Endodermal cell (in vitro differentiated cells): Measurements from ENCODE around the gene INPP4B. TPM values are rescaled to one million over a fixed set of nuclear protein-coding genes. Genes with fewer than 3 reads are reported as not detected.

Experiments used
- DNase-seq: peaks from one replicate; pipeline ENCODE4 v3.0.0-alpha.2; 2017
- H3K27ac ChIP-seq: 2 replicates; pipeline ENCODE4 v1.5.1; 2013; ENCODE audit warnings: mild to moderate bottlenecking, low read depth, low read length, moderate library complexity
- H3K27me3 ChIP-seq: 2 replicates; pipeline ENCODE4 v1.6.1; 2013; ENCODE audit warnings: mild to moderate bottlenecking, low read length, moderate library complexity; ENCODE audit not compliant: insufficient read depth, control insufficient read depth, poor library complexity, severe bottlenecking
- H3K36me3 ChIP-seq: 2 replicates; pipeline ENCODE4 v1.7.0; 2013; ENCODE audit warnings: mild to moderate bottlenecking, low read length, moderate library complexity; ENCODE audit not compliant: control insufficient read depth, insufficient read depth
- H3K4me1 ChIP-seq: one replicate; pipeline ENCODE4 v1.7.0; 2013; ENCODE audit warnings: low read length; ENCODE audit not compliant: control insufficient read depth, insufficient read depth
- H3K4me3 ChIP-seq: 2 replicates; pipeline ENCODE4 v1.5.1; 2013; ENCODE audit warnings: mild to moderate bottlenecking, low read length, moderate library complexity
- H3K9ac ChIP-seq: 2 replicates; pipeline ENCODE4 v1.6.1; 2013; ENCODE audit warnings: mild to moderate bottlenecking, low read length, moderate library complexity; ENCODE audit not compliant: poor library complexity, severe bottlenecking; ENCODE audit errors: extremely low read depth
- H3K9me3 ChIP-seq: 2 replicates; pipeline ENCODE4 v1.6.1; 2013; ENCODE audit warnings: mild to moderate bottlenecking, low read length, moderate library complexity; ENCODE audit not compliant: control insufficient read depth
- H3K27ac Mint-ChIP-seq: 2 replicates; pipeline ENCODE4 v1.8.0; 2020; ENCODE audit warnings: mixed read lengths
- H3K27me3 Mint-ChIP-seq: 2 replicates; pipeline ENCODE4 v1.8.0; 2021; ENCODE audit warnings: mild to moderate bottlenecking, mixed read lengths; ENCODE audit not compliant: insufficient read depth
- H3K36me3 Mint-ChIP-seq: 2 replicates; pipeline ENCODE4 v1.8.0; 2020; ENCODE audit warnings: low read depth, mixed read lengths
- H3K4me1 Mint-ChIP-seq: 2 replicates; pipeline ENCODE4 v1.8.0; 2020; ENCODE audit warnings: mixed read lengths
- H3K4me3 Mint-ChIP-seq: 2 replicates; pipeline ENCODE4 v1.8.0; 2020; ENCODE audit warnings: mild to moderate bottlenecking, moderate library complexity, mixed read lengths
- H3K9me3 Mint-ChIP-seq: 2 replicates; pipeline ENCODE4 v1.8.0; 2020; ENCODE audit warnings: mild to moderate bottlenecking, mixed read lengths
- CTCF ChIP-seq: fragments of 200-600 bp; sonication (generic); conservative IDR thresholded peaks from 2 replicates; pipeline ENCODE4 v1.5.0; 2021; ENCODE audit warnings: antibody characterized with exemption, mild to moderate bottlenecking
- WGBS, 2 experiments: methylation state at CpG; one replicate each; pipeline versions ENCODE4 v1.1.5 to v1.1.7; 2013; ENCODE audit warnings: missing lambda C conversion rate in 2 of 2, mixed read lengths in 1 of 2; ENCODE audit not compliant: insufficient coverage in 1 of 2, insufficient read length in 1 of 2; 5-methylcytosine and 5-hydroxymethylcytosine counted together
- total RNA-seq, 2 donors: library from RNA; stranded (reverse); fragmentation: NEBNext Ultra II Directional in 1 of 2; extraction: Animal tissue kit (Norgen Biotek cat#: 25700) in 1 of 2; gene quantifications; 2 replicates in 1 of 2; 3 replicates in 1 of 2; pipeline ENCODE4 v1.2.1, GENCODE V29; 2021

The INPP4B gene
- total RNA-seq, 2 donors from 2014 or later = 0.64 to 0.66 TPM

DNA sequence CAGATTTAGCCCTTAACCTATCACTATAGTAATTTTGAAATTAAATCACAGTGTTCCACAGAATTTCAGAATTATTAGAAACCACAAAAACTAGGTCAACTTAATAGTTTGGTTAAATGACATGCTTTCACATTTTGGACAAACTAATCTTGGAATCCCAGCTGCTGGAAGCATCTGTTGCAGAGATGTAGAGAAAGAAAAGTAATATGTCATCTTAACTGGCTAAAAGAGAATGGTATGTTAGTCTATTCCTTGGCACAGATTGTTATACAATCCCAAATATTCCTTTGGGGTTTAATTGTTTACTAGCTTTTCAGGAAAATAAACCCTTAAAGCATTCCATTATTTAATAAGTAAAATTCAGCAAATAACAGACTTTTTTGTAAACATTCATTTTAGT is 689.8 kb downstream of the INPP4B start:
- no peak for TF ChIP-seq CTCF
- DNase-seq = no peak
- H3K9me3 ChIP-seq = no peaks in the 10 kb centered on the region
- peaks cover 2% of the 10 kb centered on the region for H3K4me1 Mint-ChIP-seq
- H3K36me3 Mint-ChIP-seq = no peaks in the 10 kb centered on the region
- H3K9me3 Mint-ChIP-seq = no peaks in the 10 kb centered on the region
- H3K36me3 ChIP-seq = no peaks in the 10 kb centered on the region
- no peaks in the 10 kb centered on the region for H3K27me3 Mint-ChIP-seq
- no peak overlapping the region for H3K27ac ChIP-seq
- H3K4me3 ChIP-seq = no peak overlapping the region
- no peaks in the 10 kb centered on the region for H3K27me3 ChIP-seq
- H3K4me1 ChIP-seq = peaks cover 4% of the 10 kb centered on the region
- no peak overlapping the region for H3K4me3 Mint-ChIP-seq
- H3K27ac Mint-ChIP-seq = no peak overlapping the region
- no peak overlapping the region for H3K9ac ChIP-seq

DNA sequence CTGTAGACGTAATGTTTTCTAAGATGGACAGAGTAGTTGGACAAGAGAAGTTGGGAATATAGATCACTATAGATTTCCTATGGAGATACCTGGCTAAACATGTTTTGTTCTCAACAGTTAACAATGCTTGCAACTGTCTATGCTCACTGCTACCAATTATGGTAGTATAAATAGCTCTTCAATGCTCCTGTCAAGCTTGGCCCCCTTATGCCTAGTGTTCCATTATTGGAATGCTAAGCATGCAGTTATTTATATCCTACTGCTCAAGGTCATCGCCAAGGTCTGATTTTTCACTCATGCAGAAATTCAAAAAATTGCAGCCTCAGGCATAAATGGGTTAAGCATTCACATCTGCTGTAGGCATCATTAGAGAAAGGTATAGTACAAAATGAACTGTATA is 690.8 kb downstream of the INPP4B start:
- Histone ChIP-seq H3K4me3 (no peak overlapping the region), H3K4me1 (peaks cover 4% of the 10 kb centered on the region), H3K27me3 (no peaks in the 10 kb centered on the region), H3K9me3 (no peaks in the 10 kb centered on the region), H3K27ac (no peak overlapping the region), H3K36me3 (no peaks in the 10 kb centered on the region), H3K9ac (no peak overlapping the region)
- no peak for DNase-seq
- Mint-ChIP-seq H3K4me3 (no peak overlapping the region), H3K27ac (no peak overlapping the region), H3K27me3 (no peaks in the 10 kb centered on the region), H3K4me1 (peaks cover 2% of the 10 kb centered on the region), H3K36me3 (no peaks in the 10 kb centered on the region), H3K9me3 (no peaks in the 10 kb centered on the region)
- TF ChIP-seq CTCF = no peak
- WGBS, 2 experiments = 86 to 87% methylated on average over 1 to 2 of the region's 2 CpGs

DNA sequence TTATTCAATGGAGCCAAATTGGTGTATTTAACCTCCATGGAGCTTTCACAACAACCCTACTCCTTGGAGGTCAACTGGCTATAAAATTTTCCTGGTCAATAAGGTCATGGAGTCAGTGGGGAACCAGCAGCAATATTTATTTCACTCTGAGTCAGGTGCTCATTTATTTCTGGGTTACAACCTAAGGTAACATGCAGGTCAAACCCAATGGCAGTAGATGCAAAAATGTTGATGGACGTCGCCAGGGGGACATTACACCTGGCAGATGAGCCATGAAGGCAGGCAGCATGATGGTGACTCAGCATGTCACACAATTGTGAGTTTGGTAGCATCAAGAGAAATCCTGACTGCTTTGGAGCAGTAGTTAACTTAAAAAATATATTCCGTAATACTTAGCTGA is 695.6 kb downstream of the INPP4B start:
- no peaks in the 10 kb centered on the region for H3K36me3 Mint-ChIP-seq
- no peaks in the 10 kb centered on the region for H3K27me3 Mint-ChIP-seq
- TF ChIP-seq CTCF = no peak
- 88 to 95% methylated on average over 2 to 3 of the region's 3 CpGs for WGBS, 2 experiments
- H3K9me3 Mint-ChIP-seq = no peaks in the 10 kb centered on the region
- no peaks in the 10 kb centered on the region for H3K4me1 Mint-ChIP-seq
- H3K9ac ChIP-seq = no peak overlapping the region
- no peak overlapping the region for H3K4me3 ChIP-seq
- H3K4me3 Mint-ChIP-seq = no peak overlapping the region
- no peak overlapping the region for H3K27ac Mint-ChIP-seq
- no peaks in the 10 kb centered on the region for H3K4me1 ChIP-seq
- H3K27me3 ChIP-seq = no peaks in the 10 kb centered on the region
- DNase-seq = no peak
- no peak overlapping the region for H3K27ac ChIP-seq
- H3K9me3 ChIP-seq = no peaks in the 10 kb centered on the region
- no peaks in the 10 kb centered on the region for H3K36me3 ChIP-seq
